HepG2 (cell line): ENCODE data around the gene LBR. TPM values are rescaled to one million over a fixed set of nuclear protein-coding genes. Genes with fewer than 3 reads are reported as not detected.

Experiments used
- CTCF ChIP-seq: sonication (generic); formaldehyde crosslinking; IDR thresholded peaks from 2 replicates; pipeline ENCODE4 v1.5.0; 2020; ENCODE audit warnings: mild to moderate bottlenecking, missing genetic modification reagents, moderate library complexity
- KDM5A ChIP-seq: fragments of 200-600 bp; sonication (generic); IDR thresholded peaks from 2 replicates; pipeline ENCODE4 v1.7.0; 2018; ENCODE audit warnings: antibody characterized with exemption, mild to moderate bottlenecking, low read length, borderline replicate concordance
- KLF6 ChIP-seq: IDR thresholded peaks from 2 replicates; pipeline ENCODE4 v1.8.0; 2016; ENCODE audit warnings: missing biosample characterization, missing genetic modification reagents
- MAF1 ChIP-seq: sonication (generic); formaldehyde crosslinking; IDR thresholded peaks from 2 replicates; pipeline ENCODE4 v1.5.0; 2020; ENCODE audit warnings: missing genetic modification reagents, borderline replicate concordance
- MAFG ChIP-seq: sonication (generic); formaldehyde crosslinking; IDR thresholded peaks from 2 replicates; pipeline ENCODE4 v1.5.1; 2020; ENCODE audit warnings: mild to moderate bottlenecking, missing genetic modification reagents
- MLX ChIP-seq: IDR thresholded peaks from 2 replicates; pipeline ENCODE4 v1.6.1; 2016
- MZF1 ChIP-seq: sonication (generic); formaldehyde crosslinking; IDR thresholded peaks from 2 replicates; pipeline ENCODE4 v1.8.1; 2023; ENCODE audit warnings: mild to moderate bottlenecking, missing genetic modification reagents, borderline replicate concordance
- RARA ChIP-seq: IDR thresholded peaks from 2 replicates; pipeline ENCODE4 v1.6.1; 2016; ENCODE audit warnings: missing genetic modification reagents, missing compliant biosample characterization
- RFX1 ChIP-seq: fragments of 450-650 bp; IDR thresholded peaks from 2 replicates; pipeline ENCODE4 v1.6.1; 2017
- ZBED4 ChIP-seq: sonication (generic); formaldehyde crosslinking; IDR thresholded peaks from 2 replicates; pipeline ENCODE4 v1.4.0; 2020; ENCODE audit warnings: missing genetic modification reagents, borderline replicate concordance
- ZFX ChIP-seq: sonication (generic); formaldehyde crosslinking; IDR thresholded peaks from 2 replicates; pipeline ENCODE4 v1.4.0; 2020; ENCODE audit warnings: mild to moderate bottlenecking, low read depth, missing genetic modification reagents, moderate library complexity
- ZGPAT ChIP-seq: IDR thresholded peaks from 2 replicates; pipeline ENCODE4 v1.6.1; 2016; ENCODE audit warnings: mild to moderate bottlenecking
- ZNF280D ChIP-seq: sonication (generic); formaldehyde crosslinking; IDR thresholded peaks from 2 replicates; pipeline ENCODE4 v1.5.1; 2020; ENCODE audit warnings: mild to moderate bottlenecking, missing genetic modification reagents
- ZNF503 ChIP-seq: sonication (generic); formaldehyde crosslinking; IDR thresholded peaks from 2 replicates; pipeline ENCODE4 v1.4.0; 2020; ENCODE audit warnings: missing genetic modification reagents
- ZNF567 ChIP-seq: sonication (generic); formaldehyde crosslinking; IDR thresholded peaks from 2 replicates; pipeline ENCODE4 v1.8.1; 2023; ENCODE audit warnings: mild to moderate bottlenecking, missing genetic modification reagents, borderline replicate concordance
- polyA plus RNA-seq, 8 experiments: library from polyadenylated mRNA; depleted of rRNA in 3 of 8; stranded (reverse) in 7 of 8; unstranded in 1 of 8; fragments of >200 nt; fragmentation: Illumina TruSeq in 4 of 8; extraction: Trizol in 4 of 8; gene quantifications; 2 replicates each; pipeline versions ENCODE4 v1.2.1 to v1.2.3, GENCODE V29; 2011 to 2016; ENCODE audit warnings: low read depth in 4 of 8, missing spikeins in 1 of 8, mixed read lengths in 1 of 8; ENCODE audit not compliant: insufficient read depth in 1 of 8
- total RNA-seq, 5 experiments: library from RNA; depleted of rRNA; stranded (reverse); fragments of >200 nt; fragmentation: Illumina TruSeq; extraction: Trizol; gene quantifications; 2 replicates each; pipeline ENCODE4 v1.2.3, GENCODE V29; 2016; ENCODE audit warnings: low read depth in 1 of 5

Gene LBR
- total and polyA plus RNA-seq, 2 of the 13 experiments (the other 11 are each of a cell fraction or from before 2014, with no cell fraction given): 38.9 to 76.7 TPM

GRCh38 chr1:225428068-225428880 lies 436 bp upstream of the LBR start (continued):
- no peak for TF ChIP-seq MLX (CRISPR knock-in tag)
- TF ChIP-seq KLF6 (CRISPR knock-in tag): no peak
- TF ChIP-seq ZNF567 (CRISPR knock-in tag): no peak
- TF ChIP-seq ZGPAT (CRISPR knock-in tag): peak; percentile 69
- peak; percentile 90 for TF ChIP-seq MAFG
- no peak for TF ChIP-seq ZFX
- TF ChIP-seq ZNF503 (CRISPR knock-in tag): no peak
- 0 out of 2 replicates have a peak, but pooled peaks have one; percentile 28 for TF ChIP-seq ZBED4 (CRISPR knock-in tag)
- TF ChIP-seq MAF1 (CRISPR knock-in tag): 0 out of 2 replicates have a peak, but pooled peaks have one; percentile 29
- no peak for TF ChIP-seq RFX1
- no peak for TF ChIP-seq MZF1
- no peak for TF ChIP-seq KDM5A
- TF ChIP-seq RARA (CRISPR knock-in tag): no peak
- peak; percentile 51; the same call in 1 of the 2 replicates for TF ChIP-seq ZNF280D
- TF ChIP-seq CTCF (CRISPR knock-in tag): no peak
